Liver (tissue), 3 donors: ENCODE data around the gene GTF2H1.

Experiments used
- HNF4G ChIP-seq: IDR thresholded peaks from 2 replicates; pipeline ENCODE4 v1.6.1; 2016; ENCODE audit warnings: antibody characterized with exemption
- JUND ChIP-seq, 2 donors: IDR thresholded peaks; 2 replicates each; pipeline ENCODE4 v1.6.1; 2016; ENCODE audit warnings: antibody characterized with exemption in 2 of 2
- RAD21 ChIP-seq, 2 donors: IDR thresholded peaks; 2 replicates each; pipeline ENCODE4 v1.6.1; 2016; ENCODE audit warnings: antibody characterized with exemption in 2 of 2, mild to moderate bottlenecking in 2 of 2
- RXRA ChIP-seq, 2 donors: IDR thresholded peaks; 2 replicates each; pipeline ENCODE4 v1.6.1; 2017 to 2018; ENCODE audit warnings: antibody characterized with exemption in 2 of 2, mild to moderate bottlenecking in 1 of 2
- SP1 ChIP-seq: IDR thresholded peaks from 2 replicates; pipeline ENCODE4 v1.6.1; 2018; ENCODE audit warnings: antibody characterized with exemption, mild to moderate bottlenecking
- TAF1 ChIP-seq: conservative IDR thresholded peaks from 2 replicates; pipeline ENCODE4 v1.6.1; 2016; ENCODE audit warnings: antibody characterized with exemption, mild to moderate bottlenecking
- YY1 ChIP-seq: IDR thresholded peaks from 2 replicates; pipeline ENCODE4 v1.6.1; 2016; ENCODE audit warnings: antibody characterized with exemption, mild to moderate bottlenecking
- TF ChIP-seq, protein P1 (sequence below): fragments of 150-350 bp; IDR thresholded peaks from 2 replicates; pipeline ENCODE4 v1.5.1; 2017; ENCODE audit warnings: improper control_type of control experiment, low read depth, low read length; ENCODE audit not compliant: missing input control
- donor health status: healthy.
- donor health status: healthy.

DNA sequence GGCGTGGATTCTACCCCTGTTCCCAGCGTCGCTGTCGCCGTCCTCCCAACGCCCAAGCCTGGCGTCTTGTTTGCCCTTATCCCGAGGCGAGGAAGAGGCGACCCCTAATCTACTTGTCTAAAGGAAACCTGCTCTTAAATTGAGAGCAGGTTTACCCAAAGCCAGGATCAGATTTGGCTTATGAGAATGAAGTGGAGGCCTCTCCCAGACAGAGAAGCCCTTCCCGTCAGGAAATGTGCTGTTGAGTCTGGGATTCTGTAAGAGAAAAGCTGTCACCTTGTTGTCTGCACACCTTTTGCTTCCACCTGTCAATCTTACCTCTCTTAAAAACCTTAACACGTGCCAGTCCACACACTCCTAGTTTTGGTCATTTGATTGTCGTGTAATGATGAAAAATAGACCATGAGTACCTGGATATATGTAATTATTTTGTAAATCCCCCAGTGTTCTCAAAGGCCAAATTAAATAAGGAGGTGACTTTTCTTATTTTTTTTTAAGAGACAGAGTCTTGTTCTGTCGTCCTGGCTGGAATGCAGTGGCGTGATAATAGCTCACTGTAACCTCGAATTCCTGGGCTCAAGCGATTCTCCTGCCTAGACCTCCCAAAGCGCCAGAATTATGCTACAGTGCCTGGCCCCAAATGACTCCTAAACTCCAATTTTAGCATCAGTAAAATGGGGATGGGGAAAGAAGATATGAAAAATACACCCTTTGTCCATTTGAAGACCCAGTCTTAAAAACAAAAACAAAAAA lies 627 bp downstream of the GTF2H1 start:
- TF ChIP-seq, protein P1, sequence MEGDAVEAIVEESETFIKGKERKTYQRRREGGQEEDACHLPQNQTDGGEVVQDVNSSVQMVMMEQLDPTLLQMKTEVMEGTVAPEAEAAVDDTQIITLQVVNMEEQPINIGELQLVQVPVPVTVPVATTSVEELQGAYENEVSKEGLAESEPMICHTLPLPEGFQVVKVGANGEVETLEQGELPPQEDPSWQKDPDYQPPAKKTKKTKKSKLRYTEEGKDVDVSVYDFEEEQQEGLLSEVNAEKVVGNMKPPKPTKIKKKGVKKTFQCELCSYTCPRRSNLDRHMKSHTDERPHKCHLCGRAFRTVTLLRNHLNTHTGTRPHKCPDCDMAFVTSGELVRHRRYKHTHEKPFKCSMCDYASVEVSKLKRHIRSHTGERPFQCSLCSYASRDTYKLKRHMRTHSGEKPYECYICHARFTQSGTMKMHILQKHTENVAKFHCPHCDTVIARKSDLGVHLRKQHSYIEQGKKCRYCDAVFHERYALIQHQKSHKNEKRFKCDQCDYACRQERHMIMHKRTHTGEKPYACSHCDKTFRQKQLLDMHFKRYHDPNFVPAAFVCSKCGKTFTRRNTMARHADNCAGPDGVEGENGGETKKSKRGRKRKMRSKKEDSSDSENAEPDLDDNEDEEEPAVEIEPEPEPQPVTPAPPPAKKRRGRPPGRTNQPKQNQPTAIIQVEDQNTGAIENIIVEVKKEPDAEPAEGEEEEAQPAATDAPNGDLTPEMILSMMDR = no peak
- no peak for TF ChIP-seq YY1
- no peak for TF ChIP-seq RAD21 (IDR thresholded peaks at IDR 0.05)
- TF ChIP-seq RXRA (IDR thresholded peaks at IDR 0.05) = no peak
- no peak for TF ChIP-seq SP1
- no peak for TF ChIP-seq TAF1
- TF ChIP-seq HNF4G = no peak
- TF ChIP-seq JUND (IDR thresholded peaks at IDR 0.05) = no peak
